ENCODE results near the gene IRF8. TPM values are rescaled to one million over a fixed set of nuclear protein-coding genes. Genes with fewer than 3 reads are reported as not detected.

Gene IRF8
- total and polyA plus RNA-seq, 7 donors, result 3.5 to 74.0 (median 10.8) TPM

DNA sequence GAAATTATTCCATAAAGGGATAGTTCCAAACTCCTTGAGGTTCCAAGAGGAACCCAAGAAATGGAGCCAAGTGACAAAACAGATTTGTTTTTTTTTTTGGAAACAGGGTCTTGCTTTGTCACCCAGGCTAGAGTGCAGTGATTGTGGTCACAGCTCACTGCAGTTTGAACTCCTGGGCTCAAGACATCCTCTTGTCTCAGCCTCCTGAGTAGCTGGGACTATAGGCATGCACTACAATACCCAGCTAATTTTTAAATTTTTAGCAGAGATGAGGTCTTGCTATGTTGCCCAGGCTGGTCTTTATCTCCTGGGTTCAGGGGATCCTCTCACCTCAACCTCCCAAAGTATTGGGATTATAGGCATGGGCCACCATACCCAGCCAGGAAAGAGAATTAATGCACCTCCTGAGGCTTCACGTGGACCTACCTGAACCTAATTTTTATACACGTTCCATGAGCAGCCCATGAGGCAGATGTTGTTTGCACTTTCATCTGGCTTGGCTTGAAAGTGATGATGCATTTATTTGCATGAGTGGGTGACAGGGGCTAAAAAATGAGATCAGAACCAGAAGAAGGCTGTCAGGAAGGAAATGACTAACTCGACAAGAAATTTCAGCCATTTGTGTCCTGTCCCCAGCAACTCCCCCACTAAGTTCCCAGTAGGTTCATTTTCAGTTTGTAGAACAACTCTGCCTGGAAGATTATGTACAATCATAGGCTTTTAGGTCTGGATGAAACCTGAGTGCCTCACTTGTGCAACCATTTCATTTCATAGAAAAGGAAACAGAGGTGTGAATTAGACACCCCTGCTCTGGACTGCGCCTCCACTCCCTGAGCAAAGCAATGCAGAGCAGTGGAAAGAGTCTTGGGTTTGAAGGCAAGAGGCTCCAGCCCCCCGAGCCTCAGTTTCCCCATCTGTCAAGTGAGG lies 10.3 kb upstream of the IRF8 start:
- intact Hi-C loops (cut with DNase I), result no loop called here
- TF ChIP-seq CTCF (IDR thresholded peaks at IDR 0.05), result no peak
- no peak for TF ChIP-seq POLR2AphosphoS5 (IDR thresholded peaks at IDR 0.05)
- no peak for TF ChIP-seq EP300 (IDR thresholded peaks at IDR 0.05)
- peaks cover 0 to 33% (median 10%) of the 10 kb centered on the region in 3 donors for H3K27me3 ChIP-seq
- H3K36me3 ChIP-seq, result no peaks in the 10 kb centered on the region
- no peaks in the 10 kb centered on the region for H3K4me1 ChIP-seq
- H3K9me3 ChIP-seq, result no peaks in the 10 kb centered on the region
- no peak overlapping the region for H3K4me3 ChIP-seq
- H3K27ac ChIP-seq, result no peak overlapping the region
- WGBS, 2 donors, result 52 to 75% methylated on average over 5 of the region's 5 CpGs
- no peak for DNase-seq

DNA sequence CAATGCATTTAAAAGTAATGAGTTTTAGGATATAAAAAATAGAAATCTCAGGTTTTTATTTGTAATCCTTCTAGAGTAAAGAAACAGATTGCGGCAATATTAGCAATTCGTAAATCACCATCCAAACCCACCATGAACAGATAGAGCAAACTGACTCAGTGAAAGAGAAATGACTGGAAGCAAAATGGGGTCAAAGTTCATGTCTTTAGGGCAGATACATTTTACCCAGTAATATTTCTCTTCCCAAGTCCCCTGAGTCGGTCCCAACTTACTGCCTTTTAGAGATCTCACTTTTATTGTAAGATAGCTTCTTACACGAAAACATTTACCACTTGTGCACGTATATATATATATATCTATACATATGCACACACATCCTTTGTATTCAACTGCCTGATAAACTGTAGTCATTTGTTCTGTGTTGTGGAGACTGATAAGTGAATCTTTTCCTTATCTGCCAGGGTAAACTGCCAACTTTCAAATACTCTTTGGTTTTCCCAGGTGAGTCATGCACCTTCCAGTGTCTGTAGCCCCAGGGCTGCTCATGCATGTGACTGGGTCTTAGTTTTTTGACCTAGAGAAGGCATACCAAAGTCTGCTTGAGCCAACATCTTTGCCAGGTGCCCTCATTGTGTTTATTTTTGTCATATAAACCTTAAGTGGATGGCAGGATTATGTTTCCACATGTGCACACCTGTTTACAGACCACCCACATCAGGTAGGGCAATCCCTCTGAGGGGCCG lies 7.8 kb upstream of the IRF8 start:
- TF ChIP-seq POLR2AphosphoS5 (IDR thresholded peaks at IDR 0.05), result no peak
- TF ChIP-seq POLR2A (IDR thresholded peaks at IDR 0.05), result no peak
- TF ChIP-seq CTCF (IDR thresholded peaks at IDR 0.05), result no peak
- TF ChIP-seq EP300 (IDR thresholded peaks at IDR 0.05), result no peak
- Histone ChIP-seq H3K27ac (no peak overlapping the region), H3K36me3 (no peaks in the 10 kb centered on the region), H3K4me1 (no peaks in the 10 kb centered on the region), H3K4me3 (no peak overlapping the region), H3K9me3 (no peaks in the 10 kb centered on the region), H3K27me3 (peaks cover 0 to 20% (median 10%) of the 10 kb centered on the region in 3 donors)
- 22 to 70% methylated on average over 6 of the region's 6 CpGs for WGBS, 2 donors
- intact Hi-C loops (cut with DNase I), result no loop called here
- DNase-seq, result no peak

- peaks cover 0 to 17% (median 7%) of the 10 kb centered on the region in 3 donors for H3K27me3 ChIP-seq
- H3K4me1 ChIP-seq, result no peaks in the 10 kb centered on the region
- DNase-seq, result no peak
- no peak overlapping the region for H3K27ac ChIP-seq
- no peaks in the 10 kb centered on the region for H3K9me3 ChIP-seq
- no peak for TF ChIP-seq CTCF (IDR thresholded peaks at IDR 0.05)
- TF ChIP-seq EP300 (IDR thresholded peaks at IDR 0.05), result no peak
- TF ChIP-seq POLR2A (IDR thresholded peaks at IDR 0.05), result no peak
- no peak for TF ChIP-seq POLR2AphosphoS5 (IDR thresholded peaks at IDR 0.05)
- 15 to 69% methylated on average over 10 of the region's 10 CpGs for WGBS, 2 donors
- no peak overlapping the region for H3K4me3 ChIP-seq
- H3K36me3 ChIP-seq, result no peaks in the 10 kb centered on the region
- intact Hi-C loops (cut with DNase I), result no loop called here
Observed at GRCh38 chr16:85891776-85892166, 7.2 kb upstream of the IRF8 start.

GRCh38 chr16:85892760-85893159 lies 6.2 kb upstream of the IRF8 start:
- no peak for DNase-seq
- Histone ChIP-seq H3K4me1 (no peaks in the 10 kb centered on the region), H3K4me3 (no peak overlapping the region), H3K27me3 (peaks cover 0 to 13% (median 0%) of the 10 kb centered on the region in 3 donors), H3K9me3 (no peaks in the 10 kb centered on the region), H3K36me3 (no peaks in the 10 kb centered on the region), H3K27ac (no peak overlapping the region)
- TF ChIP-seq POLR2A (IDR thresholded peaks at IDR 0.05) (no peak), CTCF (IDR thresholded peaks at IDR 0.05) (no peak), POLR2AphosphoS5 (IDR thresholded peaks at IDR 0.05) (no peak), EP300 (IDR thresholded peaks at IDR 0.05) (no peak)
- intact Hi-C loops (cut with DNase I), result no loop called here
- WGBS, 2 donors, result 70 to 88% methylated on average over 4 of the region's 4 CpGs

All from sigmoid colon (tissue), 7 donors.